ENCODE data around the gene SUSD2. TPM values are rescaled to one million over a fixed set of nuclear protein-coding genes. Genes with fewer than 3 reads are reported as not detected.

Gene SUSD2
- total and polyA plus RNA-seq, 12 donors: 0.28 to 62.7 (median 19.2) TPM

DNA sequence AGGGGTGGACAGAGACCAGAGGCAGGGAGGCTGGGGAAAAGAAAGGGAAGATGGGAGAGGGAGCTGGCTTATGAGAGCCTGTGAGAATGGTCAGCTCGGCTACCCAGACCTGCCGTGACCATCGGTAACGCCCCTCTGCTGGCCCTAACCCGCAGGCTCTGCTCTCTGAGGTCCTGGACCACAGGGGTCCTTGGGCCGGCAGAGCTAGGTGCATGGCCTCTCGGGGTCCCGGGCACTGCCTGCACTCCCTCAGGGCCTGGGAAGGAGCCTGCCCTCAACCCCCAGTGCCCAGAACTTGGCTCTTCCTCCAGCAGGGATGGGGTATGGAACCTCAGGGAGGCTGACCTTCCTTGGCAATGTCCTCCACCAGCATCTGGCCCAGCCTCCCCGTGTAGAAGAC lies 50.4 kb downstream of the SUSD2 start:
- H3K4me1 ChIP-seq (replicated peaks in 1 of 2): no peaks in the 10 kb centered on the region
- no peak for DNase-seq
- no peaks in the 10 kb centered on the region for H3K27me3 ChIP-seq
- H3K9me3 ChIP-seq (replicated peaks in 1 of 3): no peaks in the 10 kb centered on the region
- TF ChIP-seq, protein P1, sequence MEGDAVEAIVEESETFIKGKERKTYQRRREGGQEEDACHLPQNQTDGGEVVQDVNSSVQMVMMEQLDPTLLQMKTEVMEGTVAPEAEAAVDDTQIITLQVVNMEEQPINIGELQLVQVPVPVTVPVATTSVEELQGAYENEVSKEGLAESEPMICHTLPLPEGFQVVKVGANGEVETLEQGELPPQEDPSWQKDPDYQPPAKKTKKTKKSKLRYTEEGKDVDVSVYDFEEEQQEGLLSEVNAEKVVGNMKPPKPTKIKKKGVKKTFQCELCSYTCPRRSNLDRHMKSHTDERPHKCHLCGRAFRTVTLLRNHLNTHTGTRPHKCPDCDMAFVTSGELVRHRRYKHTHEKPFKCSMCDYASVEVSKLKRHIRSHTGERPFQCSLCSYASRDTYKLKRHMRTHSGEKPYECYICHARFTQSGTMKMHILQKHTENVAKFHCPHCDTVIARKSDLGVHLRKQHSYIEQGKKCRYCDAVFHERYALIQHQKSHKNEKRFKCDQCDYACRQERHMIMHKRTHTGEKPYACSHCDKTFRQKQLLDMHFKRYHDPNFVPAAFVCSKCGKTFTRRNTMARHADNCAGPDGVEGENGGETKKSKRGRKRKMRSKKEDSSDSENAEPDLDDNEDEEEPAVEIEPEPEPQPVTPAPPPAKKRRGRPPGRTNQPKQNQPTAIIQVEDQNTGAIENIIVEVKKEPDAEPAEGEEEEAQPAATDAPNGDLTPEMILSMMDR (IDR thresholded peaks at IDR 0.05): no peak
- TF ChIP-seq POLR2A (IDR thresholded peaks at IDR 0.05): no peak
- 89 to 91% (median 90%) methylated on average over 7 to 9 of the region's 9 CpGs for WGBS, 4 donors
- peak overlapping the region in 1 of 5 donors; percentile 0 for H3K27ac ChIP-seq
- intact Hi-C loops (cut with DNase I): loop anchor here in 1 of 2 donors (5.0 kb wide), 1 partner anchor 34 kb away; no protein-coding TSS in a partner anchor
- H3K4me3 ChIP-seq: no peak overlapping the region
- no peaks in the 10 kb centered on the region for H3K36me3 ChIP-seq (replicated peaks in 1 of 2)

DNA sequence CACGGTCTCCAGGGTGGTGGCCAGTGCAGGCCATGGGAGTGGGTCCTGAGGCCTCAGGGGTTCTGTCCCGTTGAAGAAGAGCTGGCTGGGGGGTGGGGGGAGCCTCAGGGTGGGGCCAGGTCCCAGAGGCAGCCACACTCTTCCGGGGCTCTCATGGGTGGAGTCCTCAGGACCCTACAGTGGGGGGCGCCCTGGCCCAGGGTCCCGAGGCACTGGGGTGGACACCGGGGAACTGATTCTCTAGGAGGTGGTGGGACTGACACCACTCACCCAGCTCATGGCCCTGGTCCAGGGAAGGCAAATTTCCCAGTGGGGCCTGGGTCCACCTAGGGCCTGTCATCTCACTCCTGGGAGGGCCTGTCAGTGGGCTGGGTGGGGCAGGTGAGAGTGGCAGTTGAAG lies 50.8 kb downstream of the SUSD2 start:
- H3K36me3 ChIP-seq (replicated peaks in 1 of 2): no peaks in the 10 kb centered on the region
- H3K9me3 ChIP-seq (replicated peaks in 1 of 3): no peaks in the 10 kb centered on the region
- no peaks in the 10 kb centered on the region for H3K4me1 ChIP-seq (replicated peaks in 1 of 2)
- H3K27me3 ChIP-seq: no peaks in the 10 kb centered on the region
- intact Hi-C loops (cut with DNase I): loop anchor here in 1 of 2 donors (5.0 kb wide), 1 partner anchor 35 kb away; no protein-coding TSS in a partner anchor
- no peak for DNase-seq
- 89 to 95% (median 91%) methylated on average over 6 of the region's 6 CpGs; no CpG with 5 or more reads in 1 of the 4 donors for WGBS, 4 donors
- TF ChIP-seq, protein P1 (IDR thresholded peaks at IDR 0.05): no peak
- TF ChIP-seq POLR2A (IDR thresholded peaks at IDR 0.05): no peak
- H3K4me3 ChIP-seq: no peak overlapping the region
- peak overlapping the region in 1 of 5 donors; percentile 0 for H3K27ac ChIP-seq

DNA sequence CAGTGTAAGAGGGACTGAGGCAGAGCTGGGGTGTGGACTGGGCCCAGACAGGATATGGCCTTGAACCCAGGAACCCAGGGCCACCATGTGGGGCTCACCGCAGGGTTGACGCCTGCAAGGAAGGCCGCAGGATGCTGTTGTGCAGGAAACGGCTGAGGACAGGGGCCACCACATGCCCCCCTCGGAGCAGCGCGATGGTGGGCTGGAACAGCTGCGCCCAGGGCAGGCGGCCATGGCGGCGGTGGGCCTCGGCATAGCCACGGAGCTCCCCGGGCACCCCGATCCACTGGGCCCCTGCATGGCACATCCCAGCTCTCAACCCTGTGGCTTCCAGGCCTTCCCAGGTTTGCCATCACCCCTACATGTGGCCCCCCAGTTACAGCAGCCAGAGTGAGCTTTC lies 51.4 kb downstream of the SUSD2 start:
- H3K27me3 ChIP-seq: no peaks in the 10 kb centered on the region
- 91 to 100% (median 94%) methylated on average over 6 to 15 of the region's 15 CpGs for WGBS, 4 donors
- peak overlapping the region in 1 of 5 donors; percentile 0 for H3K27ac ChIP-seq
- no peak for DNase-seq
- no peak overlapping the region for H3K4me3 ChIP-seq
- no peaks in the 10 kb centered on the region for H3K36me3 ChIP-seq (replicated peaks in 1 of 2)
- no peaks in the 10 kb centered on the region for H3K9me3 ChIP-seq (replicated peaks in 1 of 3)
- no peaks in the 10 kb centered on the region for H3K4me1 ChIP-seq (replicated peaks in 1 of 2)
- no peak for TF ChIP-seq POLR2A (IDR thresholded peaks at IDR 0.05)
- TF ChIP-seq, protein P1 (IDR thresholded peaks at IDR 0.05): no peak
- intact Hi-C loops (cut with DNase I): loop anchor here in 1 of 2 donors (5.0 kb wide), 1 partner anchor 35 kb away; no protein-coding TSS in a partner anchor

DNA sequence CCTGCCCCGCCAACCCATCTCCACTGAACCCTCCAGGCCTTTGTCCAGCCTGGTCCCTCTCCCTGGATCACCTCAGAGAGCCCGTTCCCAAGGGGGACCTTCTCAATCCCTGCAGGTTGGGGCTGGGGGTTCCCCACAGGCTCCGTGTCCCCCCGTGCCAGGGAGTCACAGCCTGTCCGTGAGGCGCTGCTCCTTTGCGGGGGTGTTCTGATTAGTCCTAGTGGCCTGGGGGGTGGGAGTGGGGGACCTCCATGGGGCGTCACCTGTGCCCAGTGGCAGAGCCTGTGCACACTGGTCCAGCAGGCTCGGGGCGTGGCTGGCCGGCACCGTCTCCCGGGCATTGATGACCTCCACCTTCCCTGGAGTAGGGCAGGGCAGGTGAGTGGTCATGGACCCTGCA lies 51.9 kb downstream of the SUSD2 start:
- DNase-seq: no peak
- H3K27ac ChIP-seq: peak overlapping the region in 1 of 5 donors; percentile 22
- 87 to 96% (median 93%) methylated on average over 3 to 13 of the region's 13 CpGs for WGBS, 4 donors
- H3K27me3 ChIP-seq: no peaks in the 10 kb centered on the region
- intact Hi-C loops (cut with DNase I): loop anchor here in 1 of 2 donors (5.0 kb wide), 1 partner anchor 36 kb away; no protein-coding TSS in a partner anchor
- no peaks in the 10 kb centered on the region for H3K9me3 ChIP-seq (replicated peaks in 1 of 3)
- no peak overlapping the region for H3K4me3 ChIP-seq
- no peaks in the 10 kb centered on the region for H3K36me3 ChIP-seq (replicated peaks in 1 of 2)
- TF ChIP-seq, protein P1 (IDR thresholded peaks at IDR 0.05): no peak
- no peak for TF ChIP-seq POLR2A (IDR thresholded peaks at IDR 0.05)
- no peaks in the 10 kb centered on the region for H3K4me1 ChIP-seq (replicated peaks in 1 of 2)
